Loucy (cell line): ENCODE data around the gene AP1B1.

Experiments
- H2AFZ ChIP-seq: fragments of 200-600 bp; sonication (generic); 2 replicates; pipeline ENCODE4 v1.6.0; 2016; ENCODE audit warnings: antibody characterized with exemption, mild to moderate bottlenecking, low read length, moderate library complexity
- H3F3A ChIP-seq: fragments of 200-600 bp; 2 replicates; pipeline ENCODE4 v1.6.0; 2016; ENCODE audit warnings: antibody characterized with exemption, low read depth, mild to moderate bottlenecking
- H3K27me3 ChIP-seq: fragments of 200-600 bp; sonication (generic); 2 replicates; pipeline ENCODE4 v1.6.1; 2014; ENCODE audit warnings: low read length, mild to moderate bottlenecking; ENCODE audit not compliant: insufficient read depth, poor library complexity, severe bottlenecking
- H3K36me3 ChIP-seq: fragments of 200-600 bp; sonication (generic); 2 replicates; pipeline ENCODE4 v1.6.1; 2016; ENCODE audit warnings: low read length; ENCODE audit not compliant: insufficient read depth
- H3K4me1 ChIP-seq: fragments of 200-600 bp; sonication (generic); 2 replicates; pipeline ENCODE4 v1.5.1; 2014; ENCODE audit warnings: low read length, mild to moderate bottlenecking; ENCODE audit not compliant: insufficient read depth, poor library complexity, severe bottlenecking
- H3K4me2 ChIP-seq: fragments of 200-600 bp; sonication (generic); 2 replicates; pipeline ENCODE4 v1.6.0; 2014; ENCODE audit warnings: antibody characterized with exemption, low read length, low read depth, mild to moderate bottlenecking; ENCODE audit not compliant: poor library complexity, severe bottlenecking
- H3K4me3 ChIP-seq: fragments of 200-600 bp; sonication (generic); 2 replicates; pipeline ENCODE4 v1.5.1; 2014; ENCODE audit warnings: low read length, mild to moderate bottlenecking, mixed read lengths; ENCODE audit not compliant: poor library complexity, severe bottlenecking
- H3K79me2 ChIP-seq: fragments of 200-600 bp; sonication (generic); 2 replicates; pipeline ENCODE4 v1.6.1; 2014; ENCODE audit warnings: low read length; ENCODE audit not compliant: insufficient read depth
- H3K9ac ChIP-seq: fragments of 200-600 bp; sonication (generic); 2 replicates; pipeline ENCODE4 v1.6.0; 2014; ENCODE audit warnings: mild to moderate bottlenecking, low read depth, low read length, moderate library complexity; ENCODE audit not compliant: poor library complexity, severe bottlenecking
- H3K9me2 ChIP-seq: fragments of 200-600 bp; sonication (generic); replicated peaks from 2 replicates; pipeline ENCODE4 v1.6.1; 2016; ENCODE audit warnings: low read depth, low read length, mixed read lengths
- H3K9me3 ChIP-seq: fragments of 200-600 bp; sonication (generic); 2 replicates; pipeline ENCODE4 v1.6.1; 2014; ENCODE audit warnings: mild to moderate bottlenecking, antibody characterized with exemption, low read length, low read depth; ENCODE audit not compliant: insufficient read depth
- H4K20me1 ChIP-seq: fragments of 200-600 bp; sonication (generic); 2 replicates; pipeline ENCODE4 v1.6.0; 2014; ENCODE audit warnings: antibody characterized with exemption, low read length, mild to moderate bottlenecking; ENCODE audit not compliant: insufficient read depth, poor library complexity, severe bottlenecking
- EZH2phosphoT487 ChIP-seq: fragments of 200-600 bp; IDR thresholded peaks from 2 replicates; pipeline ENCODE4 v1.6.1; 2018; ENCODE audit warnings: antibody characterized with exemption, mild to moderate bottlenecking, moderate library complexity, borderline replicate concordance
- TF ChIP-seq, protein P1 (sequence below): fragments of 200-600 bp; sonication (generic); conservative IDR thresholded peaks from 2 replicates; pipeline ENCODE4 v1.5.1; 2014; ENCODE audit warnings: mild to moderate bottlenecking, antibody characterized with exemption, low read length

The AP1B1 gene

DNA sequence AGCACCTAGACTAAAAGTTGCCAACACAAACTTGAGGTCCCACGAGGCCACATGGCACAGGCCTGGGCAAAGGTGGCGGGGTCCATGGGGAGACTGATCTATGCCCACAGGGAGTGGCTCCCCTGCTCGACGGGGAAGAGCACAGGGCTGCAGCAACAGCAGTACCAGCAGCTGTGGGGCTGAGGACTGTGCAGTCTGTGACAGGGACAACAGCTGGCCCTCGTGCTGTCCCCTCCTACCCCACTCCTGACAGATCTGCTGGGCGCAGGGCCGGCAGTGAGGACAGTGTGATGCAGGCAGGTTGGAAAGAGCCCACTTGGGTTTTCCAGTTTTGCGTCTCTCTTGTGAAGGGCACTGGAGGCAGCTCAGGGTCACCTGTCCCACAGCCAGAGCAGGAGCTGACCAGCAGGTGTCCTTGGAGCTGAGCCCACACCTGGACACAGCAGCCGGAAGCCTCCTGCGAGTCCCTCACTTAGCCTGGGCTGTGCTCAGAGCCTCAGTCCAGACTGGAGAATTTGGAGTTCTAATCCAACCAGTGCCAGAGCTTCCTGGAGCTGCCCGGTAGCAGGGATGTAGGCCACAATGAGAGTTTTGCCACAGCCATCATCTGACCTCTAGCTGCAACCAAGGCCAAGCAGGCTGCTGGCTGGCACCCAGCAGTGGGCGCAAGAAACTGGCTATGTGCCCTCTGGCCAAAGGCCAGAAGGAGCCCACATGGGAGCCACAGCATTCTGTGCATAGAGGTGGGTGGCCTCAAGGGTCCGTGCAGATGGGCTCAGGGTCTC lies 85.5 kb downstream of the AP1B1 start:
- Histone ChIP-seq H2AFZ (no peak overlapping the region), H3K27me3 (no peaks in the 10 kb centered on the region), H3K4me1 (peaks cover 12% of the 10 kb centered on the region), H3K9ac (no peak overlapping the region), H3K4me3 (no peak overlapping the region), H3F3A (peaks cover 16% of the 10 kb centered on the region), H4K20me1 (peaks cover 3% of the 10 kb centered on the region), H3K36me3 (peaks cover 32% of the 10 kb centered on the region), H3K9me3 (no peaks in the 10 kb centered on the region), H3K4me2 (no peak overlapping the region), H3K79me2 (no peaks in the 10 kb centered on the region), H3K9me2 (no peaks in the 10 kb centered on the region)
- TF ChIP-seq, protein P1, sequence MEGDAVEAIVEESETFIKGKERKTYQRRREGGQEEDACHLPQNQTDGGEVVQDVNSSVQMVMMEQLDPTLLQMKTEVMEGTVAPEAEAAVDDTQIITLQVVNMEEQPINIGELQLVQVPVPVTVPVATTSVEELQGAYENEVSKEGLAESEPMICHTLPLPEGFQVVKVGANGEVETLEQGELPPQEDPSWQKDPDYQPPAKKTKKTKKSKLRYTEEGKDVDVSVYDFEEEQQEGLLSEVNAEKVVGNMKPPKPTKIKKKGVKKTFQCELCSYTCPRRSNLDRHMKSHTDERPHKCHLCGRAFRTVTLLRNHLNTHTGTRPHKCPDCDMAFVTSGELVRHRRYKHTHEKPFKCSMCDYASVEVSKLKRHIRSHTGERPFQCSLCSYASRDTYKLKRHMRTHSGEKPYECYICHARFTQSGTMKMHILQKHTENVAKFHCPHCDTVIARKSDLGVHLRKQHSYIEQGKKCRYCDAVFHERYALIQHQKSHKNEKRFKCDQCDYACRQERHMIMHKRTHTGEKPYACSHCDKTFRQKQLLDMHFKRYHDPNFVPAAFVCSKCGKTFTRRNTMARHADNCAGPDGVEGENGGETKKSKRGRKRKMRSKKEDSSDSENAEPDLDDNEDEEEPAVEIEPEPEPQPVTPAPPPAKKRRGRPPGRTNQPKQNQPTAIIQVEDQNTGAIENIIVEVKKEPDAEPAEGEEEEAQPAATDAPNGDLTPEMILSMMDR: no peak
- TF ChIP-seq EZH2phosphoT487: no peak

DNA sequence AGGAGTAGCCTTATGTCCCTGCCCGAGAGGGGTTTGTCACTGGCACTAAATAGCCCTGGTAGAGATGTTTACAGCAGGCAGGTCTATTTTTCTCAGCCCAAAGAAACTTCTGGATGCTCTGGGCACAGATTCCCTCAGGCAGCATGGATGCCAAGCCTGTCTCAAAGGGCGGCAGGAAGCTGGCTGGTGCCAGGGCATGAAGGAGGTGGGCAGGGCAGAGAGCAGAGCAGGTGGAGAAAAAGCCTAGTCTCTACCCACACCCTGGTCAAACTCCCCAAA lies 86.0 kb downstream of the AP1B1 start:
- H4K20me1 ChIP-seq: peaks cover 3% of the 10 kb centered on the region

DNA sequence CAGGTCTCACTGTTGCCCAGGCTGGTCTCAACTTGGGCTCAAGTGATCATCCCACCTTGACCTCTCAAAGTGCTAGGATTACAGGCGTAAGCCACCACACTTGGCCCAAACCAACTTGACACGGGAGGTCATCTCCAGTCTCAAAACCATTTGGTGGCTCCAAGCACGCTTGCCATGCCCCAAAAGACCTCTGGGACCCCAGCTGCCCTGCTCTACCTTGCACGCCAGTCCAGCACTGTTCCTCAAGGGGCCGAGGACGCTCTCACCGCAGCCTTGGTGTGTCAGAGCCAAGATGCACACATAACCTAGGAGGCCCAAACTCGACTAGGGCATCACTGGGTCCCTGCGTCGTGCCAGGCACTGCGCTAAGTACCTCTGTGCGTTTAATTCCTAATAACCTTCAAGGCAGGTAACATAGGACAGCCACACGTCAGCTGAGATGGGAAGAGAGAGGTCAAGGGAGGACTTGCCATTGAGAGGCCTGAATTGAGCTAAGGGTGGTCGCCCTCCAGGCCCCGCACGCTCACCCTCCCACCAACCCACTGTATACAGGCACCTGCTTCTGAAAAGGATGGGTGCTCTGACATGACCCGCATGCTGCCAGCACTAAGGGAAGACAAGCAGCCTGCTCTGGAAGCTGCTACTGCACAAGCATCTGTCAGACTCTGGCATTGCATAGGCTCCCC lies 86.5 kb downstream of the AP1B1 start:
- no peaks in the 10 kb centered on the region for H3K9me2 ChIP-seq
- H3K27me3 ChIP-seq: no peaks in the 10 kb centered on the region
- no peaks in the 10 kb centered on the region for H3K79me2 ChIP-seq
- no peak overlapping the region for H2AFZ ChIP-seq
- no peak overlapping the region for H3K4me3 ChIP-seq
- no peak overlapping the region for H3K4me2 ChIP-seq
- peaks cover 16% of the 10 kb centered on the region for H3F3A ChIP-seq
- peaks cover 3% of the 10 kb centered on the region for H4K20me1 ChIP-seq
- no peak overlapping the region for H3K9ac ChIP-seq
- peaks cover 7% of the 10 kb centered on the region for H3K4me1 ChIP-seq
- TF ChIP-seq, protein P1: no peak
- no peak for TF ChIP-seq EZH2phosphoT487
- peaks cover 42% of the 10 kb centered on the region for H3K36me3 ChIP-seq
- H3K9me3 ChIP-seq: no peaks in the 10 kb centered on the region

More for the DNA sequence above, 86.0 kb downstream of the AP1B1 start:
- Histone ChIP-seq H3K4me1 (peaks cover 9% of the 10 kb centered on the region), H3K4me2 (no peak overlapping the region), H3K9me3 (no peaks in the 10 kb centered on the region), H3K36me3 (peaks cover 38% of the 10 kb centered on the region), H3K9me2 (no peaks in the 10 kb centered on the region), H3K9ac (no peak overlapping the region), H2AFZ (no peak overlapping the region), H3F3A (peaks cover 16% of the 10 kb centered on the region), H3K4me3 (no peak overlapping the region), H3K27me3 (no peaks in the 10 kb centered on the region), H3K79me2 (no peaks in the 10 kb centered on the region)
- TF ChIP-seq, protein P1: no peak
- TF ChIP-seq EZH2phosphoT487: no peak
